HepG2 (cell line): ENCODE measurements around the gene EPHB6. TPM values are rescaled to one million over a fixed set of nuclear protein-coding genes. Genes with fewer than 3 reads are reported as not detected.

Experiments used
- ATAC-seq: fragments of 200-7000 bp; cut with Tn5 transposase; 3 replicates; pipeline ENCODE4 v1.9.1; 2020; ENCODE audit warnings: mild to moderate bottlenecking, moderate library complexity
- BruUV-seq: library from RNA; stranded (reverse); fragments of 400-500 nt; replicated peaks from 2 replicates; lab custom pipeline; 2021; lab: Mats Ljungman, UMichigan
- CTCF ChIA-PET: fragments of 300-600 bp; formaldehyde crosslinking; extraction: SDS; loops from one replicate; lab custom pipeline; 2021; ENCODE audit warnings: low total read pairs, inconsistent platforms, low intra/inter-chr PET ratio; lab: Yijun Ruan, JAX
- POLR2A ChIA-PET: fragments of 350-600 bp; sonication (Branson Sonifier 250); formaldehyde crosslinking; loops from one replicate; lab custom pipeline; 2020; ENCODE audit warnings: antibody characterized with exemption, inconsistent platforms; lab: Yijun Ruan, JAX
- DNase-seq: peaks from one replicate; pipeline ENCODE4 v3.0.0-alpha.2; 2015; ENCODE audit warnings: low spot score
- FAIRE-seq: peaks from 3 replicates; lab custom pipeline; 2011; peaks lifted over from hg19 to GRCh38; lab: Jason Lieb, UNC
- H2AFZ ChIP-seq: one replicate; pipeline ENCODE4 v1.6.1; 2011; ENCODE audit warnings: low read length, inconsistent platforms
- H3K27ac ChIP-seq: fragments of 300-600 bp; 3 replicates; pipeline ENCODE4 v1.8.0; 2011; ENCODE audit warnings: mixed run types, mild to moderate bottlenecking, mixed read lengths, low read length, inconsistent platforms; ENCODE audit not compliant: insufficient read depth; ENCODE audit errors: extremely low read length
- H3K27me3 ChIP-seq, 2 experiments: fragments of 200-600 bp in 1 of 2; 2 replicates in 1 of 2; 3 replicates in 1 of 2; pipeline versions ENCODE4 v1.6.0 to v1.8.0; 2011; ENCODE audit warnings: low read length in 2 of 2, mild to moderate bottlenecking in 2 of 2, moderate library complexity in 2 of 2, inconsistent platforms in 1 of 2; ENCODE audit not compliant: insufficient read depth in 2 of 2, control insufficient read depth in 1 of 2
- H3K36me3 ChIP-seq, 2 experiments: fragments of 200-600 bp in 1 of 2; replicated peaks in 1 of 2; 2 replicates in 1 of 2; 3 replicates in 1 of 2; pipeline versions ENCODE4 v1.5.1 to v1.8.0; 2011; ENCODE audit warnings: low read length in 2 of 2, inconsistent platforms in 1 of 2; ENCODE audit not compliant: insufficient read depth in 2 of 2, control insufficient read depth in 1 of 2
- H3K4me1 ChIP-seq: 2 replicates; pipeline ENCODE4 v1.5.1; 2012; ENCODE audit warnings: low read length, inconsistent platforms; ENCODE audit not compliant: insufficient read depth
- H3K4me2 ChIP-seq: 2 replicates; pipeline ENCODE4 v1.6.0; 2011; ENCODE audit warnings: low read depth, low read length, inconsistent platforms
- H3K4me3 ChIP-seq, 3 experiments: fragments of 200-600 bp in 1 of 3; sonication (generic), shearing (Covaris generic) in 1 of 3; replicated peaks in 1 of 3; 2 replicates each; pipeline ENCODE4 v1.5.1; 2011 to 2016; ENCODE audit warnings: low read length in 3 of 3, inconsistent platforms in 2 of 3, low read depth in 2 of 3, mild to moderate bottlenecking in 2 of 3, control low read depth in 1 of 3, mixed read lengths in 1 of 3; ENCODE audit not compliant: insufficient read depth in 1 of 3
- H3K79me2 ChIP-seq: one replicate; pipeline ENCODE4 v1.6.1; 2011; ENCODE audit warnings: low read length, inconsistent platforms; ENCODE audit not compliant: insufficient read depth
- H3K9ac ChIP-seq: 2 replicates; pipeline ENCODE4 v1.6.0; 2011; ENCODE audit warnings: mild to moderate bottlenecking, low read depth, low read length, inconsistent platforms; ENCODE audit not compliant: insufficient read depth
- H3K9me3 ChIP-seq: 2 replicates; pipeline ENCODE4 v1.5.1; 2012; ENCODE audit warnings: mild to moderate bottlenecking, low read length
- H4K20me1 ChIP-seq: 2 replicates; pipeline ENCODE4 v1.6.0; 2011; ENCODE audit warnings: inconsistent platforms, mild to moderate bottlenecking, low read length, moderate library complexity; ENCODE audit not compliant: insufficient read depth
- ETV5 ChIP-seq: IDR thresholded peaks from 2 replicates; pipeline ENCODE4 v1.6.1; 2018; ENCODE audit warnings: missing biosample characterization, missing genetic modification reagents, inconsistent platforms, borderline replicate concordance
- MTERF4 ChIP-seq: sonication (generic); formaldehyde crosslinking; IDR thresholded peaks from 2 replicates; pipeline ENCODE4 v1.8.0; 2023; ENCODE audit warnings: mild to moderate bottlenecking, missing genetic modification reagents
- NR2F1 ChIP-seq, 2 experiments: fragments of 450-650 bp in 1 of 2; formaldehyde crosslinking in 1 of 2; IDR thresholded peaks; 2 replicates each; pipeline versions ENCODE4 v1.5.0 to v1.6.1; 2016 to 2020; ENCODE audit warnings: mild to moderate bottlenecking in 1 of 2, missing compliant biosample characterization in 1 of 2, missing genetic modification reagents in 1 of 2, moderate library complexity in 1 of 2
- PLRG1 ChIP-seq: fragments of 450-650 bp; conservative IDR thresholded peaks from 2 replicates; pipeline ENCODE4 v1.6.1; 2016
- SMAD1 ChIP-seq: sonication (generic); formaldehyde crosslinking; IDR thresholded peaks from 2 replicates; pipeline ENCODE4 v1.4.0; 2020; ENCODE audit warnings: missing genetic modification reagents, low read depth, mild to moderate bottlenecking, borderline replicate concordance
- ZFP1 ChIP-seq: IDR thresholded peaks from 2 replicates; pipeline ENCODE4 v1.6.1; 2016
- ZNF138 ChIP-seq: sonication (generic); formaldehyde crosslinking; IDR thresholded peaks from 2 replicates; pipeline ENCODE4 v1.5.0; 2020; ENCODE audit warnings: mild to moderate bottlenecking, low read depth, missing genetic modification reagents
- ZNF737 ChIP-seq: sonication (generic); formaldehyde crosslinking; IDR thresholded peaks from 2 replicates; pipeline ENCODE4 v1.5.0; 2020; ENCODE audit warnings: missing genetic modification reagents, mild to moderate bottlenecking, borderline replicate concordance
- WGBS: methylation state at CpG from one replicate; pipeline ENCODE4 v1.1.6; 2017; ENCODE audit warnings: low lambda C conversion rate; 5-methylcytosine and 5-hydroxymethylcytosine counted together
- in situ Hi-C: cut with HindIII; loops from 2 replicates; pipeline ENCODE4 v1.10.0; 2017; ENCODE audit warnings: low pct_unique_long_range_greater_than_20kb; ENCODE audit not compliant: extremely low pct_ligation_motif_present
- intact Hi-C: fragments of 100-400 bp; cut with micrococcal nuclease; formaldehyde crosslinking; loops from one replicate; pipeline ENCODE4 v1.10.0; 2022; ENCODE audit not compliant: unreplicated experiment
- polyA plus RNA-seq, 8 experiments: library from polyadenylated mRNA; depleted of rRNA in 3 of 8; stranded (reverse) in 7 of 8; unstranded in 1 of 8; fragments of >200 nt; fragmentation: Illumina TruSeq in 4 of 8; extraction: Trizol in 4 of 8; gene quantifications; 2 replicates each; pipeline versions ENCODE4 v1.2.1 to v1.2.3, GENCODE V29; 2011 to 2016; ENCODE audit warnings: low read depth in 4 of 8, missing spikeins in 1 of 8, mixed read lengths in 1 of 8; ENCODE audit not compliant: insufficient read depth in 1 of 8
- total RNA-seq, 5 experiments: library from RNA; depleted of rRNA; stranded (reverse); fragments of >200 nt; fragmentation: Illumina TruSeq; extraction: Trizol; gene quantifications; 2 replicates each; pipeline ENCODE4 v1.2.3, GENCODE V29; 2016; ENCODE audit warnings: low read depth in 1 of 5
- TF ChIP-seq, protein P1 (sequence below): IDR thresholded peaks from 2 replicates; pipeline ENCODE4 v1.6.1; 2012; ENCODE audit warnings: low read depth, low read length, improper control_type of control experiment
- TF ChIP-seq, protein P2 (sequence below): sonication (generic); formaldehyde crosslinking; IDR thresholded peaks from 2 replicates; pipeline ENCODE4 v1.8.1; 2023; ENCODE audit warnings: mild to moderate bottlenecking, inconsistent platforms, moderate library complexity, missing genetic modification reagents, borderline replicate concordance

Gene EPHB6
- total and polyA plus RNA-seq, 2 of the 13 experiments (the other 11 are each of a cell fraction or from before 2014, with no cell fraction given) = not detected

- TF ChIP-seq MTERF4 (CRISPR knock-in tag) = no peak
- TF ChIP-seq ZFP1 (CRISPR knock-in tag) = no peak
- no peak for TF ChIP-seq ZNF737 (CRISPR knock-in tag)
- no peak for TF ChIP-seq SMAD1 (CRISPR knock-in tag)
- TF ChIP-seq PLRG1 = no peak
- TF ChIP-seq, protein P1, sequence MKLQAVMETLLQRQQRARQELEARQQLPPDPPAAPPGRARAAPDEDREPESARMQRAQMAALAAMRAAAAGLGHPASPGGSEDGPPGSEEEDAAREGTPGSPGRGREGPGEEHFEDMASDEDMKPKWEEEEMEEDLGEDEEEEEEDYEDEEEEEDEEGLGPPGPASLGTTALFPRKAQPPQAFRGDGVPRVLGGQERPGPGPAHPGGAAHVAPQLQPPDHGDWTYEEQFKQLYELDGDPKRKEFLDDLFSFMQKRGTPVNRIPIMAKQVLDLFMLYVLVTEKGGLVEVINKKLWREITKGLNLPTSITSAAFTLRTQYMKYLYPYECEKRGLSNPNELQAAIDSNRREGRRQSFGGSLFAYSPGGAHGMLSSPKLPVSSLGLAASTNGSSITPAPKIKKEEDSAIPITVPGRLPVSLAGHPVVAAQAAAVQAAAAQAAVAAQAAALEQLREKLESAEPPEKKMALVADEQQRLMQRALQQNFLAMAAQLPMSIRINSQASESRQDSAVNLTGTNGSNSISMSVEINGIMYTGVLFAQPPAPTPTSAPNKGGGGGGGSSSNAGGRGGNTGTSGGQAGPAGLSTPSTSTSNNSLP = no peak
- no peak for TF ChIP-seq ETV5 (CRISPR knock-in tag)
Observed at GRCh38 chr7:142867097-142867378, 12.2 kb downstream of the EPHB6 start (continued).

GRCh38 chr7:142867398-142868187 is 12.7 kb downstream of the EPHB6 start:
- no peaks in the 10 kb centered on the region for H3K9me3 ChIP-seq
- H3K27me3 ChIP-seq = peaks cover 8 to 48% of the 10 kb centered on the region in 2 experiments; a peak in 4 of 5 replicates
- no peak for ATAC-seq
- no peak overlapping the region for H3K4me3 ChIP-seq
- in situ Hi-C loops = no loop called here
- no peaks in the 10 kb centered on the region for H4K20me1 ChIP-seq
- no peaks in the 10 kb centered on the region for H3K36me3 ChIP-seq
- H3K9ac ChIP-seq = no peak overlapping the region
- H3K27ac ChIP-seq = no peak overlapping the region
- ChIA-PET CTCF (no interaction called here), POLR2A (no interaction called here)
- no peaks in the 10 kb centered on the region for H3K4me1 ChIP-seq
- H3K79me2 ChIP-seq = no peaks in the 10 kb centered on the region
- no peak for FAIRE-seq
- H2AFZ ChIP-seq = no peak overlapping the region
- no peak for DNase-seq
- WGBS = 27% methylated on average over 7 of the region's 18 CpGs
- no peak overlapping the region for H3K4me2 ChIP-seq
- intact Hi-C loops = loop anchor here (2.0 kb wide), 1 partner anchor 235 kb away; no protein-coding TSS in a partner anchor
- no TSS peak for BruUV-seq
- TF ChIP-seq ZNF138 = no peak
- no peak for TF ChIP-seq NR2F1 (CRISPR knock-in tag; IDR thresholded peaks at IDR 0.05)
- TF ChIP-seq, protein P2, sequence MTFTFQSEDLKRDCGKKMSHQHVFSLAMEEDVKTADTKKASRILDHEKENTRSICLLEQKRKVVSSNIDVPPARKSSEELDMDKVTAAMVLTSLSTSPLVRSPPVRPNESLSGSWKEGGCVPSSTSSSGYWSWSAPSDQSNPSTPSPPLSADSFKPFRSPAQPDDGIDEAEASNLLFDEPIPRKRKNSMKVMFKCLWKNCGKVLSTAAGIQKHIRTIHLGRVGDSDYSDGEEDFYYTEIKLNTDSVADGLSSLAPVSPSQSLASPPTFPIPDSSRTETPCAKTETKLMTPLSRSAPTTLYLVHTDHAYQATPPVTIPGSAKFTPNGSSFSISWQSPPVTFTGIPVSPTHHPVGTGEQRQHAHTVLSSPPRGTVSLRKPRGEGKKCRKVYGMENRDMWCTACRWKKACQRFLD (CRISPR knock-in tag) = no peak
